ENCODE results near the gene WNT9B. TPM values are rescaled to one million over a fixed set of nuclear protein-coding genes. Genes with fewer than 3 reads are reported as not detected.

WNT9B gene
- polyA plus RNA-seq, 10 donors = 0.04 to 0.27 (median 0.13) TPM; not detected in 4

DNA sequence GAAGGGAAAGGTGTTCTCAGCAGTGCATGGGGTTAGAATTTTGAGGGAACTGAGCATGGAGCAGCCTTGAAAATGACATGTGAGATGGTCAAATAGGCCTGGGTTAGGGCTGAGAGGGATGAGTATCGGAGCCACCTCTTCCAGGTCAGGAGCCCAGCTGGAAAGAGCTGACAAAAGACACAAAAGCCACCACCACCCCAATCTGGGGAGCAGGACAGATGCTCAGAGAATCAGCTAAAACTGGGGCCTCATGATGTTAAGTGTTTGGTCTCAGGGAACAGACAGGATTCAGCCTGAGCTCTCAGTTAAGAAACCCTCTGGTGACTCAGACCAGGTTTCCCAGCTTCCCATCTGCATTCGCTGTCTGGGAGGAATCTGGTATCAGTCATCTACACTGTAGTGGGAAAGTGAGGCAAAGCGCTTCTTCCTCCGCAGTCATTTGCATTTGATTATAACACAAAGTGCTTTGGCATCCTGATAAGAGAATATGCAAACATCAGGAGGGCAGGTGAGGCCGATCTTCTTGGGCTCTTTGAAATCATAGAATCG, 2.6 kb downstream of the WNT9B start:
- no peak for DNase-seq

DNA sequence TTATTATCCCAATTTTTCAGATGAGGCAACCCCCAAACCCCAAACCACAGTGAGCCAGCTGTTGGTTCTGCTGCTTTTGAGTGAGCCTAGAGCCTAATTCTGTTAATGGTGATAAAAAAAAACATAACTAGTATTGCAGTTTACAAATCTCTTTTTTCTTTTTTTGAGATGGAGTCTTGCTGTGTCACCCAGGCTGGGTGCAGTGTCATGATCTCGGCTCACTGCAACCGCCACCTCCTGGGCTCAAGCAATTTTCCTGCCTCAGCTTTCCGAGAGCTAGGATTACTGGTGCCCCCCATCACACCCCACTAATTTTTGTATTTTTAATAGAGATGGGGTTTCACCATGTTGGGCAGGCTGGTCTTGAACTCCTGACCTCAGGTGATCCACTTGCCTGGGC, 3.1 kb downstream of the WNT9B start:
- DNase-seq = no peak

DNA sequence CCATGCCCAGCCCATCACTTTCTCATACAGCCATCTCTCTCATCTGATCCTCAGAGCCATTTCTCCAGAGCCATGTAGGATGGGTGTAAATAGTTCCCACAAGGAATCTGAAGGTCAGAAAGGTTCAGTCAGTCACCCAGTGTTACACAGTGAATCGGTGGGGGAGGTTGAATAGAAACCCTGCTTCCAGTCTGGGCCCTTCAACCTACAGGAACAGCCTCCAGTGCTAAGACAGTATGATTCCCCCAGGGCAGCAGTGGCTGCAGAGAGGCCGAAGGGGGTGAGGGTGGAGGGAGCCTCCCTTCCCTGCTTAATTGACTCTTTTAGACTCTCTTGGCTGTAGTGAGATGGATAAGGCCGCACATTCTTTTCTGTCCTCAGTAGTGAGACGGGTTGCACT, 3.6 kb downstream of the WNT9B start:
- DNase-seq = no peak

DNA sequence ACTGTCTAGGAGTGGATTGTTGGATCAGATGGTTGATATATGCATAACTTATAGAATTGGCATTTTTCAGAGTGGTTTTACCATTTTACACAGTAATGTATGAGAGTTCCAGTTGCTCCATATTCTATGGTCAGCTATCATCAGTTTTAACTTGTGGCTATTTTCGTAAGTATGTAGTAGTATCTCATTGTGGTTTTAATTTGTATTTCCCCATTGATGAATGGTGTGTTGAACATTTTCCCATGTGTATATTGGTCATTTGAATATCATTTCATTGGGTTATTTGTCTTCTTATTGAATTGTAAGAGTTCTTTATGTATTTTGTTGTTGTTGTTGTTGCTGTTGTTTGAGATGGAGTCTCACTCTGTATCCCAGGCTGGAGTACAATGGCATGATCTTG, 6.2 kb downstream of the WNT9B start:
- no peak for DNase-seq

DNA sequence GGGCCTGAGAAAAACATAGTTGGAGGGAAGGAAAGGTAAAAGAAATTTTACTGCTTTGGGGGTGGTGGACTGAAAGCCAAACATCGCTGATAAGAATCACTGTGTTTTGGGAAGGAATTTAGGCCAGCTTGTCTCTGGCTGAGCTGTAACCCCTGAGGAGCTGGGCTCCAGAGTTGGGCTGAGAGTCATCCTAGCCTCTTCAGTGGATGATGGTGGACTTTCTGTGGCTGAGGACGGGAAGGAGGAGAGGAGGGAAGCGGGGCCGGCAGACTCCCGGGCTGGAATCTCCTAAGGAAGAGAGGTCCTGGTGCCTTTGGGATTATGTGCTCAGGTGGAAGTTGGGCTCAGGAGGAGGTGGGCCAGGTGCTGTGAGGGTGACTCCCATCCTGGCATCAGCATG, 8.6 kb downstream of the WNT9B start:
- DNase-seq = no peak

DNA sequence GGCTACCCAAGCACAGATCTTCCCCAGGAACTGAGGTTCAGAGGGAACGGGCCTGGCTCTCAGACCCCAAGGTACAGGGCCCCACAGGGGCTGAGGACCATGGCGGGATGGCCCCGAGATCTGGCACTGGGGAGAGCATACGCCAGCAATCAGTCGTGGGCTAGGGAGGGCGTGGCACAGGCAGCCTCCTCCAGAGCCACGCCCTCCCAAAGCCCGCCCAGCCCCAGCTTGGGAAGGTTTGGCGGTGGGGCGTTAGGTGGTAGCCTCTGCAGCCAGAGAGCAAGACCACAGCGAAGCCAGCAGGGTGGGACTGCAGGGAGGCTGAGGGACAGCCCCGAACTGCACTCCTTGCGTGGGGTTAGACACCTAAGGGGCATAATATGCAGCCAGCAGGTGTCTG, 11.6 kb downstream of the WNT9B start:
- DNase-seq = no peak

DNA sequence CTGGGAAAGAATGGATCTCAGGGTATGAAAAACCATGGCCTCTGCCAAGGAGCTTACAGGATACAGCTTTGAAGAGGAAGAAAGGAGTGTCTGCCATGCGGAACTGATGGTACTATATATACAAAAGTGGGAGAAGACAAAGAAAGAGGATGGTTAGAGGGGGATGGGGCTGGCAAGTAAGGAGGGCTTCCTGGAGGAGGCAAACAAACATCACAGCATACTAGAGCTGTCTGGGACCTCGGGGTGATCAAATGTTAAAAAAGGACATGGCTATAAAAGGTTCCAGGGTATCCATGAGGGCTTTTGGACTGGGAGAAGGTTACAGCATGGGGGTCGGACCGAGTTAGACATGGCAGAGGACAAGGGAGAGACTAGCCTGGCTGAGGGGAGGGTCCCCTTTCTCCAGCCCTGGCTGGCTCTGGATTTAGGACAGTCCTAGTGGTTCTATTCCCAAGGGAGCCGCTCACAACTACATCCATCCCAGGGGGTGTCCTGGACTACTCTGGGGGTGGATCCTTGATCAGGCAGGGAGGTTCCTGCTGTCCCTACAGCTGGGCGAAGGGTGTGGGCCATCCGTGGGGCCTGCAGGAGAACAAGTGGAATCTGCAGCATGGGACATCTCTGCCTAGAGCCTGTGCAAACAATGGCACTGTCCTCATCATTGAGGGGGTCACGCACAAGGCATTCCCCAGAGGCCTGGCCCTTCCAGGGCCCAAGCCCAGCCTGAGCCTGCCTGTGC, 12.2 kb downstream of the WNT9B start:
- no peak for DNase-seq

DNA sequence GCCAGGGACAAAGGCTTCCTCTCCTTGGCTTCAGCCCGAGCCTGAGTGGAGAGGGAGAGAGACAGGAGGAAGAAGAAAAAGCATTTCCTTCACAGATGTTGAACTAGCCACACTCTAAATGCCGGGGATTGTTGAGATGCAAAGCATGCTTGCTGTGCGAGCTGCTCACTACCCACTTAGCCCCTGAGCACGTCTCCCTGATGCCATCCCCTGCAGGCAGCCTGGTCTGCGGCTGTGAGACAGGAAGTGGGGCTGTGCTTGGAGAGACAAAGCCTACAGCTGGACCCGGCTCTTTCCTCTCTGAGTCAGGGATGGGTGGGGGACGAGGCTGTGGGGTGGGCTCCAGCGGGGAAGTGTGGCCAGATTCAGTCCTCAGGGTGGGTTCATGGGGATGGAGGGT, 13.7 kb downstream of the WNT9B start:
- peak in 1 of 3 donors; percentile 11 for DNase-seq

DNA sequence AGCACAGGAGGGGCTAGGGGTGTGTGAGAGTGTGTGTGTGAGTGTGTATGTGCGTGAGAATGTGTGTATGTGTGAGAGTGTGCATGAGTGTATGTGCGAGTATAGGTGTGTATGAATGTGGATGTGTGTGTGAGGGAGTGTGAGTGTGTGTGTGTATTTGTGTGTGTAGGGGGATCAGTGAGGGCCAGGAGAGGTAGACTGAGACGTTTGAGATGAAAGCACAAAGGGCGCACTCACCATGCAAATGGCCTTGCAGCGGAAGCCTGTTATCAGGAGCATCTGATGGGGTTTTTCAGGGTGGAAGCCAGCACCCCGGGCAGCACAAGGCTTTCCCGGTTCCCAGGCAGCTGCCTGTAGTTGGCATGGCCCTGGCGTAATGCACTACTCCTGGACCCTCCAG, 14.9 kb downstream of the WNT9B start:
- DNase-seq = no peak

DNA sequence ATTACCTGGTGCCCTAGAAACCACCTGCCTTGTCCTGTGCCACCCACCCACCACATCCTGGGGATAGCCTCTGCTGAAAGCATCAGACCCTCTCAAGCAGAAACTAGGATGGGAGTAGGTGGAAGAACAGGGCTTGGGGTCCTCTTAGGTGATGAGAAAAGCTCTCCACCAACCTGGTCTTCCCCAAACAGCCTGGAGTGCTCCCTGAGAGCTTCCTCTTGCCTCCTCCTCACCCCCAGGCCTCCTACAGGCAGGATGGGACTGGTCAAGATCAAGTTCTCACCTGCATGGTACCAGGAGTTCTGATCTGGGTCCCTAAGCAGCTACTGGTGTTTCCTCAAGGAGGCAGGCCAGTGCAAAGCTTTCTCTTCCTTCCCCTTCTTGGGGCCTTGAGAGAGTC, 15.4 kb downstream of the WNT9B start:
- no peak for DNase-seq

DNA sequence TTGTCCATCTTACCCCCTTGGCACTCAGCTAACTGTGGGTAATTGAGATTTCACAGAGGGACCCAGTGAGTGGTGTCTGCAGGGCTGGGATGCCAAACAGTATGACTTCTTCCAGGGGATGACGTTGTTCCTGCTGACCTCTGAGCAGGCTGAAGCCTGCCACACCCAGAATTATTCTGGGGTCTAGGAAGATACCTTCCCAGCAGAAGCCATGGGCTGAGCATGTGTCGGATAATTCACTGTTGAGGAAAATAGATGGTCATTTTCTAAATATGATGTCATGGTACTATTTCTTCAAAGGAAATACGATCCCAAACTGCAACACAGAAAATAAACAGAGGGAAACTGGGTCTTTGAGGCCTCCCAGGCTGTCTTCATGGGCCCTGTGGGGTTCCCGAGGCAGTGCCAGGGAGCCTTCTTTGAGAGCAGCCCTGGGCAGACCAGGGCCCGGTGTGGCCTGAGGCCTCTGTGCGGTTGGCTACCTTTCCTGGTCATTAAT, 17.4 kb downstream of the WNT9B start:
- DNase-seq = no peak

DNA sequence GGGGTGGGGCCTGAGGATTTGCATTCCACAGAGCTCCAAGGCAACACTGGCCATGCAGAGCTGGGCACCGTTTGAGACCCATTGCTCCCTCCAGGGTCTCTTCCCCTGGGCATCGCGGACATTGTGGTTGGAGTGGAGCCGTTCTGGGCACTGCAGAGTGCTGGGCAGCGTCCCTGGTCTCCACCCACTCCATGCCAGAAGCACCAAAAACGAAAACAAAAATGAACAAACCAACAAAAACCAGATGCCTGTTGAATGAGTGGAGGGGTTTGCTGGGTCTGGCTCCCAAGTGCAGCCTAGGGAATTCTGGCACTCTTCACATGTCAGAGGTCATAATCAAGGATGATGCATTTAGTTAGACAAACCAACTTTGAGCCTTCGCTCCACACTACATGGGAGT, 17.9 kb downstream of the WNT9B start:
- DNase-seq = no peak

DNA sequence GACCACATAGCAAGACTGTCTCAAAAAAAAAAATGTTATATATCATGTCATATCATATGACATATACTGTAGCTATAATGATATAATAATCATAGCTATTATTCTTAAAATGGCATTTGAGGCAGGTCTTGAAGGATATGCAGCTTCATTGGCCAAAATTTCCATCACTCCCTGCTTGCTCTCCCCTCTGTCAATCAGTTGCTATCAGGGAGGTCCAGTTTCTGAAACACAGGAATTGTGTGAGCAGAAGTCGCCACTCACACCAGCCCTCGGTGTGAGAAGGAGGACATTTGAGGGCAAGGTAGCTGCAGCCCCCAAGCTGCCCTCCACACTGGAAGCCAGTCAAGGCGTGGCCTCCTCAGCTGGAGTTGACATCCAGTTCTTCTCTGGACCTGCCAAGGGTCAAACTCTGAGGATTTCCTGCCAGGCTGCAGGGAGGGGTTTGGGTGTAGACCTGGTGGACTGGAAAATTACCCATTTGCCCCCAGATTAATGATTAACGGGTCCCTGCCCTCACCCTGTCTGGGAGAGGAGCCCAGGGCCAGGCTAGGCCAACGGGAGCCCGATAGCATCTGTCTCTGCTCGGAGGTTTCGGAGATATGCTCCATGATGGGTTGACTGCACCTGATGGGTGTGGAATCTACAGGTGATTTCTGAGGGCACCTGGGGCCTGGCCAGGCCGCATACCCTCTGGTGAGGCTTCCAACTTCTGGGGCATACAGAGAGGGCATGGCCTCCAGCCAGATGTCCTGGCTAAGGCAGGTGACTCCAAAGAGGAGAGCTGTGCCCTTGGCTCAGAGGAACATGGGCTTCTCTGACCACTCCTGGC, 18.8 kb downstream of the WNT9B start:
- no peak for DNase-seq

DNA sequence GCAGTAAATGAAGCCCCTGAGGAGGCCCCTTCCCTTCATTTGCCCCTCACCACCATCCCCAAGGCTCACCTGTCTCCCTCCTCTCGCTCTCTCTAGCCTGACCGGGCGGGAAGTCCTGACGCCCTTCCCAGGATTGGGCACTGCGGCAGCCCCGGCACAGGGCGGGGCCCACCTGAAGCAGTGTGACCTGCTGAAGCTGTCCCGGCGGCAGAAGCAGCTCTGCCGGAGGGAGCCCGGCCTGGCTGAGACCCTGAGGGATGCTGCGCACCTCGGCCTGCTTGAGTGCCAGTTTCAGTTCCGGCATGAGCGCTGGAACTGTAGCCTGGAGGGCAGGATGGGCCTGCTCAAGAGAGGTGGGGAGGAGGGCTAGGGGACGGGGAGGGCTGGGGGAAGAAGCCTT, 21.0 kb downstream of the WNT9B start:
- no peak for DNase-seq

DNA sequence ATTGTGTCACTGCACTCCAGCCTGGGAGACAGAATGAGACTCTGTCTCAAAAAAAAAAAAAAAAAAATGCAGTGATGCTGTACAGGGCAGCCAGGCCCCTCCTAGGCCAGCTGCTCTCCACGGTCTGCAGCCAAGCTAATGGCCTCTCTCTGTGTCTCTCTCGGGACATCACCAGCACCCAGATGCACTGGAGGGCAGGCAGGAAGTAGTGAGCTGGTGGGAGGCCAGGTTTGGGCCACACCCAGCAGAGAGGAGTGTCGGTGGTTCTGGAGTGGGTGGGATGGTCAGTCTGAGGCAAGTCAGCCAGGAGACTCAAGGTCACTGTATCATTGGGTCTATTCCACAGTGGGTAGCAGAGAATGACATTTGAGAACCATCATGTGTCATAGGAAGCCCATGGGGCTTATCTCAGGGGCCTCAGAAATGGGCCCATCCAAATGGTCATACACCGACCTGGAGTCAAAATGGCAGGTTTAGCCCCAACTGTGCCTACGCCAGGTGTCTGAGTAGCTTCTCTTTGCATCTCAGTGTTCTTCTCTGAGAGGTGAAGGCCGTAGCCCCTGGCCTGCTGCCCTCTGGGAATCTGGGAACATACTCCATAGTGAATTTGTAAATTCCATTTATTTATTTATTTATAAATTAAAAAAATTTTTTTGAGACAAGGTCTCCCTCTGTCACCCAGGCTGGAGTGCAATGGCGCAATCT, 22.7 kb downstream of the WNT9B start:
- DNase-seq = no peak

DNA sequence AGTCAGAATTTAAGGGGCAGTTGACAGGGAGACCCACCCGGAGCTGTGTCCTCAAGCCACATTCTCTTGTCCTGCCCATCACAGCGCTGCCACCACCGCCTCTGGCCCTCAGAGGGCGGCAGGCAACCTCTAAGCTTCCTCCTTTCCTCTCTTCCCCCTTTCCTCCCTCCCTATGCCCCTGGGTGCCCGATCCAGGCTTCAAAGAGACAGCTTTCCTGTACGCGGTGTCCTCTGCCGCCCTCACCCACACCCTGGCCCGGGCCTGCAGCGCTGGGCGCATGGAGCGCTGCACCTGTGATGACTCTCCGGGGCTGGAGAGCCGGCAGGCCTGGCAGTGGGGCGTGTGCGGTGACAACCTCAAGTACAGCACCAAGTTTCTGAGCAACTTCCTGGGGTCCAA, 23.5 kb downstream of the WNT9B start:
- DNase-seq = no peak

DNA sequence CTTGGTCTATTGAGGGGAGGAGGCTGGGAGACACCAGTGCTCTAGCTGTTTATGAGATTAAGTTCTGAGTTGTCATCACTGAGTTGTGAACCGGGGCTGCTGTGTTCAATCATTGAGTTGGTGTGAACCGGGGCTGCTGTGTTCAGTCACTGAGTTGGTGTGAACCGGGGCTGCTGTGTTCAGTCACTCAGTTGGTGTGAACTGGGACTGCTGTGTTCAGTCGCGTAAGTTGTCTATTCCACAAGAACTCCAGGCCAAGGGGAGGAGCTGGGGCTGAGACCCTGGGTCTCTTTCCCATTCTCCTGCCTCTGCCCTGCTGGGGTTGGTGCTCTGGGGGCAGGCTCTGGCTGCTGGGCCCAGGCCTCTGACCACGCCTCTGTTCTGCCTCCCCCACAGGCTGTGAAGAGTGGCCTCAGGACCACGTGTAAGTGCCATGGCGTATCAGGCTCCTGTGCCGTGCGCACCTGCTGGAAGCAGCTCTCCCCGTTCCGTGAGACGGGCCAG, 24.5 kb downstream of the WNT9B start:
- DNase-seq = no peak

DNA sequence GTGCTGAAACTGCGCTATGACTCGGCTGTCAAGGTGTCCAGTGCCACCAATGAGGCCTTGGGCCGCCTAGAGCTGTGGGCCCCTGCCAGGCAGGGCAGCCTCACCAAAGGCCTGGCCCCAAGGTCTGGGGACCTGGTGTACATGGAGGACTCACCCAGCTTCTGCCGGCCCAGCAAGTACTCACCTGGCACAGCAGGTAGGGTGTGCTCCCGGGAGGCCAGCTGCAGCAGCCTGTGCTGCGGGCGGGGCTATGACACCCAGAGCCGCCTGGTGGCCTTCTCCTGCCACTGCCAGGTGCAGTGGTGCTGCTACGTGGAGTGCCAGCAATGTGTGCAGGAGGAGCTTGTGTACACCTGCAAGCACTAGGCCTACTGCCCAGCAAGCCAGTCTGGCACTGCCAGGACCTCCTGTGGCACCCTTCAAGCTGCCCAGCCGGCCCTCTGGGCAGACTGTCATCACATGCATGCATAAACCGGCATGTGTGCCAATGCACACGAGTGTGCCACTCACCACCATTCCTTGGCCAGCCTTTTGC, 25.0 kb downstream of the WNT9B start:
- no peak for DNase-seq

DNA sequence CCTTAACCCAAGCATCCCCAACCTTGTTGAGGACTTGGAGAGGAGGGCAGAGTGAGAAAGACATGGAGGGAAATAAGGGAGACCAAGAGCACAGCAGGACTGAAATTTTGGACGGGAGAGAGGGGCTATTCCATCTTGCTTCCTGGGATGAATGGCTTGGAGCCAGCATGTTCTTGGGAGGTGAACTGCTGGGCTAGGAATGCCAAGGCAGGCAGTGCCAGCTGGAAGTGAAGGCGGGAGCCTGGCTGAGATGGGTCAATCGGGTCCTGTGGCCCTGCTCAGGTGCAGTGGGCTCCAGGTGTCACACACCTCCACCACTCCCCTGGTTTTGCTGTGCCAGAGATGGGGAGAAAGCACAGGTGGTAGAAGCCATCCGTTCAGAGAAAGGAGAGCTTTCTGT, 25.5 kb downstream of the WNT9B start:
- no peak for DNase-seq

DNA sequence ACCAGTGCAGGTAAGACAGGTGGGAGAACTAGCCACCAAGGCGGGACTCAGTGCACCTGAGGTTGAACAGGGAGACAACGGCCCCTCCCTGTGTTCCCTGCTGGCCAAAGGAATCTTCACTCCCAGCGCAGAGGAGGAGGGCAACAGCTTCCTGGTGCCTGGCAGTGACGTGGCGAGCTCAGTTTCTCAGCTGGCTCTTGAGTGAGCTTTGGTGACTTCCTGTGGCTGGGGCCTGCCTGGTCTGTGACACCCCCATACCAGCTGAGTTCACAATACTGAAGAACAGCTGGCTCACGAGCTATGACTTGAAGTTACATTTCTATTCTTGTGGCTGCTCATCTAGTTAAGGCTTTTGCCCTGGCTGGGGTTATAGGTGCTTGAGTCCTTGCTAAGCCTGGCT, 26.1 kb downstream of the WNT9B start:
- DNase-seq = no peak

DNA sequence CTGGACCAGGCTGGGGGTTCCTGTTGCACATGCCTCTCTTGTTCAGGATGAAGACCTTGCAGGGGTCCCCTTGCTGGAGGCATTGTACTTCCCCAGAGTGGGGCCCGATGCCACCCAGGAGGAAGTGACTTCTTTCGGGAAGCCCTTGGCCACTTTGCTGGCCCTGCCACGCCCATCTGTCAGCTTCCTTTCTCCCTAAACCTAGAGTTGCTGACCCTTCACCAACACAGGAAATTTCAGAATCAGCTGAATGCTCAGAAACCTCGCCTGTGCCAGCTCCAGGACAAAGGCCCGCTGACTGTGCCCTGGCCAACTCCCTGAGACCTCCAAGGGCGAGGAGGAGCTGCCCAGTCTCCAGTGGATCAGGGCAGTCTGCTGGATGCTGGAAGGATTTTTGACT, 26.7 kb downstream of the WNT9B start:
- peak in 1 of 3 donors; percentile 23 for DNase-seq

DNA sequence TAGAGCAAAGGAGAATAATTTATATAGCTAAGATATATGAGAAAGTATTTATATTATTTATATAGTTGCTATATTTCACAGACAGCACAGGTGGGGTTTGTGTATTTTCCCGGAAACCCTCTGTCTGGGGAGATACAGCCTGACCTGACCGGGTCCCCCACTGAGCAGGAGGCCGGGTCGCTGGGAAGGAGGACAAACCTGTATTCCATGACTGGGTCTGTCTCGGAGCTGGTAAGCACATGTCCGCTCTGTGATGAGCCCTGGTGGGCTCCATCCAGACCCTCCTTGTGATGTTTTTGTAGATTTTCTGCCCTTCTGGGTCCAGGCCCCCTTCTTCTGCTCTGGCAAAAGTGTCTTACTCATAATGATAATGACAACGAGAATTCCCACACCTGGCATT, 27.7 kb downstream of the WNT9B start:
- DNase-seq = no peak
